Measurements from ENCODE around the gene NCAM1.

DNA sequence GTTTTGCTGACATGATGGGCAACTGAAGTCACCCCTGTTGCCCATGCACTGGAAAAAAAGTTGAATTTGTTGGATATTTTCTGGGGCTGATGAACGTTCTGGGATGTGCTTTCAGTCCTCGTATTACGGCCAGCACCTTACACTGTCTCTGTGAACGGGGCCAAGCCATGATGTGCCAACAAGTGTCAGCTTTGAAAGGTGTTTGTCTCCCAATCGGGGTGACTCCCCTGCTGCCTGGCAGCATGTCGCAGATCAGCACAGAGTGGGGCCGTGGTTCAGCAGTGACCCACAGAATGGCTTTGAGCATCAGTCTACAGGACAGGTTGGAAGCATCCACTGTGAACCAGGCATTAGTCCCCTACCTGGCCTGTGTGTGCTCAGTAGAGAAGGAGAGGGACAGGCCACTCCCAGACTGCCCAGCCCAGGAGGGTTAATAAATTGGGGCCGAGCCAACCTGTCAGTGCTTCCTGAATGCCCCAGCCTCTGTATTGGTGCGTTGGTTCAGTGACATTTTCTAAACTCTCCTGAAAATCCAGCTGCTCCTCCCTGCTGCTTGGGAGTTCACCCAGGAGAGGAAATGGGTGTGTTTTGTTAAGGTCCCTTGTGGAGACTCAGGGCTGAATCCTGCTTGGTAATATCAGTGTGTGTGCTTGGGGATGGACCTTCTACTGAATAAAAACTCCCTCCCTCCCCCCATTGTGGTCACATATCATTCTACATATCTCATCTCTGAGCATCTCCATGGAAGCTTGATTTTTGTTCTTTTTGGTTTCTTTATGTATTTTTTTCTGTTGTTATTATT, 302.4 kb downstream of the NCAM1 start:
- TF ChIP-seq, protein P1, sequence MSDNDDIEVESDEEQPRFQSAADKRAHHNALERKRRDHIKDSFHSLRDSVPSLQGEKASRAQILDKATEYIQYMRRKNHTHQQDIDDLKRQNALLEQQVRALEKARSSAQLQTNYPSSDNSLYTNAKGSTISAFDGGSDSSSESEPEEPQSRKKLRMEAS (IDR thresholded peaks at IDR 0.05): no peak
- TF ChIP-seq ESRRA (IDR thresholded peaks at IDR 0.05; ENCODE audit: borderline replicate concordance, low read length): no peak
- TF ChIP-seq, protein P2, sequence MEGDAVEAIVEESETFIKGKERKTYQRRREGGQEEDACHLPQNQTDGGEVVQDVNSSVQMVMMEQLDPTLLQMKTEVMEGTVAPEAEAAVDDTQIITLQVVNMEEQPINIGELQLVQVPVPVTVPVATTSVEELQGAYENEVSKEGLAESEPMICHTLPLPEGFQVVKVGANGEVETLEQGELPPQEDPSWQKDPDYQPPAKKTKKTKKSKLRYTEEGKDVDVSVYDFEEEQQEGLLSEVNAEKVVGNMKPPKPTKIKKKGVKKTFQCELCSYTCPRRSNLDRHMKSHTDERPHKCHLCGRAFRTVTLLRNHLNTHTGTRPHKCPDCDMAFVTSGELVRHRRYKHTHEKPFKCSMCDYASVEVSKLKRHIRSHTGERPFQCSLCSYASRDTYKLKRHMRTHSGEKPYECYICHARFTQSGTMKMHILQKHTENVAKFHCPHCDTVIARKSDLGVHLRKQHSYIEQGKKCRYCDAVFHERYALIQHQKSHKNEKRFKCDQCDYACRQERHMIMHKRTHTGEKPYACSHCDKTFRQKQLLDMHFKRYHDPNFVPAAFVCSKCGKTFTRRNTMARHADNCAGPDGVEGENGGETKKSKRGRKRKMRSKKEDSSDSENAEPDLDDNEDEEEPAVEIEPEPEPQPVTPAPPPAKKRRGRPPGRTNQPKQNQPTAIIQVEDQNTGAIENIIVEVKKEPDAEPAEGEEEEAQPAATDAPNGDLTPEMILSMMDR (IDR thresholded peaks at IDR 0.05): no peak

Measured in A549 (cell line).